K562 (cell line): Measurements from ENCODE around the gene AACS. TPM values are rescaled to one million over a fixed set of nuclear protein-coding genes. Genes with fewer than 3 reads are reported as not detected.
A peak's percentile ranks its signal among the peaks of the same experiment; 100 is the strongest.

Experiments used
- ATAC-seq: fragments of 200-7000 bp; cut with Tn5 transposase; 3 replicates; pipeline ENCODE4 v1.9.1; 2020; ENCODE audit warnings: moderate library complexity
- BruUV-seq: library from RNA; stranded (reverse); fragments of 400-500 nt; replicated peaks from 2 replicates; lab custom pipeline; 2021; lab: Mats Ljungman, UMichigan
- CTCF ChIA-PET: fragments of 300-600 bp; formaldehyde crosslinking; extraction: SDS; loops from one replicate; lab custom pipeline; 2021; ENCODE audit warnings: low intra/inter-chr PET ratio; lab: Yijun Ruan, JAX
- POLR2A ChIA-PET: fragments of 300-600, 350-650 bp; sonication (Branson Sonifier 250); formaldehyde crosslinking; extraction: SDS; loops from one replicate; lab custom pipeline; 2021; ENCODE audit warnings: antibody characterized with exemption, inconsistent platforms; lab: Yijun Ruan, JAX
- DNase-seq, 4 experiments: peaks; one replicate each; pipeline versions ENCODE4 v3.0.0 to v3.0.0-alpha.2; 2011 to 2018; ENCODE audit warnings: low spot score in 3 of 4, mixed read lengths in 3 of 4; ENCODE audit errors: extremely low read depth in 1 of 4
- FAIRE-seq: peaks from 2 replicates; lab custom pipeline; 2011; peaks lifted over from hg19 to GRCh38; lab: Jason Lieb, UNC
- H2AFZ ChIP-seq: 2 replicates; pipeline ENCODE4 v1.6.0; 2011; ENCODE audit warnings: low read depth, low read length, control low read depth, inconsistent platforms
- H3K27ac ChIP-seq: fragments of 200-600 bp; 3 replicates; pipeline ENCODE4 v1.8.0; 2011; ENCODE audit warnings: low read depth, mild to moderate bottlenecking, control low read depth, inconsistent platforms, low read length, moderate library complexity, mixed read lengths; ENCODE audit errors: extremely low read depth
- H3K27me3 ChIP-seq, 2 experiments: fragments of 300-600 bp in 1 of 2; 2 replicates in 1 of 2; 3 replicates in 1 of 2; pipeline versions ENCODE4 v1.6.0 to v1.8.0; 2011; ENCODE audit warnings: inconsistent platforms in 2 of 2, low read length in 2 of 2, mild to moderate bottlenecking in 1 of 2, mixed read lengths in 1 of 2, moderate library complexity in 1 of 2; ENCODE audit not compliant: control insufficient read depth in 2 of 2, insufficient read depth in 2 of 2
- H3K36me3 ChIP-seq: fragments of 300-600 bp; 3 replicates; pipeline ENCODE4 v1.8.0; 2011; ENCODE audit warnings: mild to moderate bottlenecking, low read length, inconsistent platforms; ENCODE audit not compliant: control insufficient read depth, insufficient read depth
- H3K4me1 ChIP-seq, 2 experiments: fragments of 200-600 bp in 1 of 2; replicated peaks in 1 of 2; 2 replicates in 1 of 2; 3 replicates in 1 of 2; pipeline versions ENCODE4 v1.5.1 to v1.8.0; 2011; ENCODE audit warnings: inconsistent platforms in 2 of 2, low read length in 2 of 2, mild to moderate bottlenecking in 1 of 2, mixed read lengths in 1 of 2, moderate library complexity in 1 of 2; ENCODE audit not compliant: control insufficient read depth in 2 of 2, insufficient read depth in 2 of 2
- H3K4me2 ChIP-seq: 2 replicates; pipeline ENCODE4 v1.6.1; 2011; ENCODE audit warnings: low read length, control low read depth, inconsistent platforms, mixed read lengths; ENCODE audit not compliant: insufficient read depth
- H3K4me3 ChIP-seq: fragments of 200-600 bp; sonication (generic), shearing (Covaris generic); 2 replicates; pipeline ENCODE4 v1.5.1; 2016; ENCODE audit warnings: control low read depth, inconsistent platforms
- H3K79me2 ChIP-seq: fragments of 200-600 bp; 3 replicates; pipeline ENCODE4 v1.8.0; 2011; ENCODE audit warnings: low read length, inconsistent platforms; ENCODE audit not compliant: control insufficient read depth, insufficient read depth
- H3K9ac ChIP-seq, 2 experiments: 2 replicates each; pipeline versions ENCODE4 v1.6.0 to v1.6.1; 2011; ENCODE audit warnings: low read depth in 2 of 2, low read length in 2 of 2, control low read depth in 1 of 2, inconsistent platforms in 1 of 2, mild to moderate bottlenecking in 1 of 2, mixed read lengths in 1 of 2; ENCODE audit not compliant: insufficient read depth in 1 of 2
- H3K9me1 ChIP-seq: one replicate; pipeline ENCODE4 v1.6.0; 2011; ENCODE audit warnings: inconsistent platforms, mild to moderate bottlenecking, low read length, moderate library complexity; ENCODE audit not compliant: control insufficient read depth, insufficient read depth
- H3K9me3 ChIP-seq: replicated peaks from 2 replicates; pipeline ENCODE4 v1.5.1; 2011; ENCODE audit warnings: low read depth, low read length, inconsistent platforms; ENCODE audit not compliant: control insufficient read depth, insufficient read depth
- H4K20me1 ChIP-seq: replicated peaks from 2 replicates; pipeline ENCODE4 v1.6.1; 2011; ENCODE audit warnings: low read length, inconsistent platforms, mixed read lengths; ENCODE audit not compliant: control insufficient read depth, insufficient read depth
- BCOR ChIP-seq: fragments of 450-650 bp; IDR thresholded peaks from 2 replicates; pipeline ENCODE4 v1.6.1; 2016
- CBFB ChIP-seq: sonication (generic); formaldehyde crosslinking; IDR thresholded peaks from 2 replicates; pipeline ENCODE4 v1.4.0; 2020; ENCODE audit warnings: mild to moderate bottlenecking, missing genetic modification reagents
- HIVEP1 ChIP-seq: fragments of 250-450 bp; sonication (Bioruptor Pico); IDR thresholded peaks from 2 replicates; pipeline ENCODE4 v1.4.0; 2020; ENCODE audit warnings: mild to moderate bottlenecking
- HNRNPL ChIP-seq: fragments of 200-400 bp; formaldehyde crosslinking; IDR thresholded peaks from 2 replicates; pipeline ENCODE4 v1.6.1; 2017; ENCODE audit warnings: low read depth, mild to moderate bottlenecking, low read length
- KLF1 ChIP-seq: fragments of 450-650 bp; IDR thresholded peaks from 2 replicates; pipeline ENCODE4 v1.6.1; 2016; ENCODE audit warnings: missing genetic modification characterization, missing compliant biosample characterization
- MTA3 ChIP-seq: fragments of 450-650 bp; formaldehyde crosslinking; IDR thresholded peaks from 2 replicates; pipeline ENCODE4 v1.6.1; 2017; ENCODE audit warnings: mild to moderate bottlenecking, borderline replicate concordance
- NFE2 ChIP-seq: IDR thresholded peaks from 2 replicates; pipeline ENCODE4 v1.6.1; 2014; ENCODE audit warnings: antibody characterized with exemption, low read depth
- NFIC ChIP-seq: fragments of 450-650 bp; IDR thresholded peaks from 2 replicates; pipeline ENCODE4 v1.6.1; 2017; ENCODE audit warnings: mild to moderate bottlenecking, inconsistent platforms
- PPARD ChIP-seq: fragments of 250-450 bp; sonication (Bioruptor Pico); IDR thresholded peaks from 2 replicates; pipeline ENCODE4 v1.8.0; 2022; ENCODE audit warnings: inconsistent platforms, mild to moderate bottlenecking, moderate library complexity
- PREB ChIP-seq: sonication (generic); formaldehyde crosslinking; IDR thresholded peaks from 2 replicates; pipeline ENCODE4 v1.8.1; 2023; ENCODE audit warnings: mild to moderate bottlenecking, missing genetic modification reagents
- SOX6 ChIP-seq: fragments of 450-650 bp; IDR thresholded peaks from 2 replicates; pipeline ENCODE4 v1.6.1; 2014; ENCODE audit warnings: mild to moderate bottlenecking
- SREBF2 ChIP-seq: sonication (generic); formaldehyde crosslinking; IDR thresholded peaks from 2 replicates; pipeline ENCODE4 v1.4.0; 2020; ENCODE audit warnings: mild to moderate bottlenecking, missing genetic modification reagents
- U2AF1 ChIP-seq: fragments of 200-400 bp; formaldehyde crosslinking; optimal IDR thresholded peaks from 2 replicates; pipeline ENCODE3; 2017; ENCODE audit warnings: mild to moderate bottlenecking, low read depth, low read length, moderate library complexity
- WGBS: fragments of 100-300 bp; shearing (Covaris generic); methylation state at CpG from one replicate; pipeline ENCODE4 v1.1.6; 2016; ENCODE audit warnings: low coverage, mixed read lengths; ENCODE audit not compliant: insufficient coverage; ENCODE audit errors: missing lambda C conversion rate; 5-methylcytosine and 5-hydroxymethylcytosine counted together
- in situ Hi-C: fragments of 300-500 bp; cut with MboI; formaldehyde crosslinking; loops from 4 replicates; pipeline ENCODE4 v1.15.0; 2018; ENCODE audit warnings: inconsistent platforms, mixed read lengths
- intact Hi-C: fragments of 100-400 bp; cut with micrococcal nuclease; formaldehyde crosslinking; loops from 2 replicates; pipeline ENCODE4 v1.14.2; 2022
- polyA plus RNA-seq, 8 experiments: library from polyadenylated mRNA; depleted of rRNA in 4 of 8; stranded (reverse) in 5 of 8; unstranded in 3 of 8; fragments of >200 nt; fragmentation: Nextera tagmentation in 2 of 8; fragmentation: Illumina TruSeq in 1 of 8; extraction: Ambion mirVana in 2 of 8; extraction: Trizol in 1 of 8; gene quantifications; 2 replicates each; pipeline versions ENCODE4 v1.2.1 to v1.2.3, GENCODE V29; 2011 to 2014; ENCODE audit warnings: inconsistent platforms in 1 of 8, missing spikeins in 1 of 8
- total RNA-seq, 7 experiments: library from RNA; depleted of rRNA in 6 of 7; stranded (reverse); fragments of >200 nt in 6 of 7; fragmentation: Illumina TruSeq in 2 of 7; extraction: Trizol in 2 of 7; gene quantifications; 2 replicates each; pipeline versions ENCODE4 v1.2.1 to v1.2.3, GENCODE V29; 2011 to 2021; ENCODE audit warnings: low replicate concordance in 1 of 7
- TF ChIP-seq, protein P1 (sequence below): sonication (generic); formaldehyde crosslinking; IDR thresholded peaks from 2 replicates; pipeline ENCODE4 v1.8.1; 2023; ENCODE audit warnings: mild to moderate bottlenecking, missing genetic modification reagents

AACS gene
- total and polyA plus RNA-seq, 9 of the 15 experiments (the other 6 are each of a cell fraction or from before 2014, with no cell fraction given): 2.4 to 13.0 (median 6.0) TPM

DNA sequence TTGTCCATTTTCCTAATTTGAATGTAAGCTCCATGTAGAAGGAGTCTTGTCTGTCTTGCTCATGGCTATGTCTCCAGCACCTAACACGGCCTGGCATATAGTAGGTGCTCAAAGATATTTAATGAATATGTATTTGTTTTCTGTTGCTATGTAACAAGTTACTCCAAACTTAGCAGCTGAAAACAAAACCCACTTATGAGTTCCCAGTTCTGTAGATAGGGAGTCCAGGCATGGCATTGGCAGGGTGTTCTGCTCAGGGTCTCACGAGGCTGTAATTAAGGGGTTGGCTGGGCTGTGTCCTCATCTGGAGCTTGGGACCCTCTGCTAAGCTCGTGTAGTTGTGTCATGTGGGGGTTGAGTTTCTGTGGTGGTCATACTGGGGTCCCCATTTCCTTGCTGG, 106.0 kb downstream of the AACS start:
- Histone ChIP-seq H3K36me3 (no peaks in the 10 kb centered on the region), H2AFZ (no peak overlapping the region), H3K27me3 (peaks cover 6 to 42% of the 10 kb centered on the region in 2 experiments; a peak in 3 of 5 replicates), H3K9me3 (no peaks in the 10 kb centered on the region), H3K9me1 (no peaks in the 10 kb centered on the region), H3K27ac (no peak overlapping the region), H3K4me2 (no peak overlapping the region), H3K4me3 (no peak overlapping the region), H3K79me2 (no peaks in the 10 kb centered on the region), H3K9ac (no peak overlapping the region), H3K4me1 (no peaks in the 10 kb centered on the region), H4K20me1 (no peaks in the 10 kb centered on the region; the same call in 1 of the 2 replicates)
- TF ChIP-seq KLF1 (tag) (no peak), NFIC (peak; percentile 22; the same call in 1 of the 2 replicates)
- no peak for FAIRE-seq
- in situ Hi-C loops: no loop called here
- no peak for ATAC-seq
- 2% methylated on average over 3 of the region's 3 CpGs for WGBS
- CTCF ChIA-PET: no interaction called here
- no TSS peak for BruUV-seq
- no peak for DNase-seq
- intact Hi-C loops: no loop called here
- POLR2A ChIA-PET: interaction anchor here (0.5 kb wide), 1 partner anchor 9 kb away, joined by 3 read pairs; no protein-coding TSS in a partner anchor

DNA sequence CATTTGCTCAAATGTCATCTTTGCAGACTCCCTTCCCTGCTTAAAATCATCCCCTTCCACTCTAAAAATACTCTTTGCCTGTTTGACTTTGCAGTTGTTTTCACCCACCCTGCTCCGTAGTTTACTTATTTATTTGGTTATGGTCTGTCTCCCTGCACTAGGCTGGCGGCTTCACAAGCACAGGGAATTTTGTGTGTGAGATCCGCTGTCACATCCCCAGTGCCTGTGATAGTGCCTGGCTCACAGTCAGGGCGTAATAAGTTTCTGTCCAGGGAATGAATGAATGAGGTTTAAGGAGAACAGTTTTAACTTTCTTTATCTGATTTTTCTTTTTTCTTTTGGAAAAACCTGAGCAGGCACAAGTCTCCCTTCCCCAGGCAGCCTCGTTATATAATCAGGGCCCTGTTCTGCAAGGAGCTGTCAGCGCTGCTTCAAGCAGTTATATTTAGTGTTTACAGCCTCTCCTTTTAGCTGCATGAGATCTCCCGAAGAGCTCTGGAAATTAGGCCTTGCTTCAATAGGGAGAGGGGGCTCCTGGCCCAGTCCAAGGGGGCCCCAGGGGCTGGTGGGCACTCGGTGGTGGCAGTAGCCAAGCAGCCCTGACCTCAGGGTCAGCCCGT, 107.1 kb downstream of the AACS start:
- no peak for ATAC-seq
- Histone ChIP-seq H3K4me3 (no peak overlapping the region), H3K4me1 (no peaks in the 10 kb centered on the region), H3K36me3 (no peaks in the 10 kb centered on the region), H3K9ac (no peak overlapping the region), H3K4me2 (no peak overlapping the region), H4K20me1 (no peaks in the 10 kb centered on the region; the same call in 1 of the 2 replicates), H3K27me3 (peaks cover 6 to 39% of the 10 kb centered on the region in 2 experiments; a peak in 3 of 5 replicates), H2AFZ (no peak overlapping the region), H3K9me1 (no peaks in the 10 kb centered on the region), H3K79me2 (no peaks in the 10 kb centered on the region), H3K9me3 (no peaks in the 10 kb centered on the region), H3K27ac (no peak overlapping the region)
- DNase-seq: no peak
- intact Hi-C loops (no loop called here), in situ Hi-C loops (no loop called here)
- no peak for FAIRE-seq
- no TSS peak for BruUV-seq
- WGBS: under 1% methylated on average over 8 of the region's 9 CpGs
- ChIA-PET POLR2A (interaction anchor here (0.8 kb wide), 1 partner anchor 12 kb away, joined by 3 read pairs; no protein-coding TSS in a partner anchor), CTCF (no interaction called here)
- no peak for TF ChIP-seq HNRNPL
- TF ChIP-seq, protein P1, sequence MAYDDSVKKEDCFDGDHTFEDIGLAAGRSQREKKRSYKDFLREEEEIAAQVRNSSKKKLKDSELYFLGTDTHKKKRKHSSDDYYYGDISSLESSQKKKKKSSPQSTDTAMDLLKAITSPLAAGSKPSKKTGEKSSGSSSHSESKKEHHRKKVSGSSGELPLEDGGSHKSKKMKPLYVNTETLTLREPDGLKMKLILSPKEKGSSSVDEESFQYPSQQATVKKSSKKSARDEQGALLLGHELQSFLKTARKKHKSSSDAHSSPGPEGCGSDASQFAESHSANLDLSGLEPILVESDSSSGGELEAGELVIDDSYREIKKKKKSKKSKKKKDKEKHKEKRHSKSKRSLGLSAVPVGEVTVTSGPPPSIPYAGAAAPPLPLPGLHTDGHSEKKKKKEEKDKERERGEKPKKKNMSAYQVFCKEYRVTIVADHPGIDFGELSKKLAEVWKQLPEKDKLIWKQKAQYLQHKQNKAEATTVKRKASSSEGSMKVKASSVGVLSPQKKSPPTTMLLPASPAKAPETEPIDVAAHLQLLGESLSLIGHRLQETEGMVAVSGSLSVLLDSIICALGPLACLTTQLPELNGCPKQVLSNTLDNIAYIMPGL (CRISPR knock-in tag): no peak
- no peak for TF ChIP-seq BCOR
- no peak for TF ChIP-seq U2AF1
- TF ChIP-seq SOX6: no peak
- no peak for TF ChIP-seq HIVEP1 (CRISPR knock-in tag)
- TF ChIP-seq CBFB (CRISPR knock-in tag): no peak
- no peak for TF ChIP-seq NFE2
- no peak for TF ChIP-seq PREB (CRISPR knock-in tag)
- no peak for TF ChIP-seq NFIC
- TF ChIP-seq PPARD (CRISPR knock-in tag): no peak
- no peak for TF ChIP-seq SREBF2 (CRISPR knock-in tag)
- no peak for TF ChIP-seq MTA3
